NCI-H128 (cell line): Measurements from ENCODE around the gene RND1.

Experiments
- DNase-seq: peaks from one replicate; lab custom pipeline; 2025; ENCODE audit not compliant: unreplicated experiment; lab: John Stamatoyannopoulos, UW

Gene RND1

GRCh38 chr12:48813465-48814261 lies 52.0 kb downstream of the RND1 start:
- no peak for DNase-seq

DNA sequence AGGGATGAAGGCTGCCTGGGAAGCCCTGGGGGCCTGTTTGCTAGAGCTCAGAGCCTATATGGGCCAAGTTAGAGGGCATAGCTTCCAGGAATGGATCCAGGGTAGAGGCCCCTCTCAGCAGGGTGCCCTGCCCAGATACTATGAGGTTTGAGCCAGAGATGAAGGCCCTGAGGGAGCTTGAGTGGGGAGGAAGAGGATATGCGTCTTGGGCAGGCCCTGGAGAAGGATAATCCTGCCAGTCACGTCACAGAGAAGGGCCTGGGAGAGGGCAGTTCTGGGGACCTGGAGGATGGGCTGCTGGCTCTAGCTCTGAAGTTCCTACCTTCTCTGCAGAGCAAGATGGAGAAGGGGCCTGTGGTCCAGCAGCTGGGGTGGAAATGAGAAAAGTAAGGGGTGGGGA lies 53.3 kb downstream of the RND1 start:
- no peak for DNase-seq

DNA sequence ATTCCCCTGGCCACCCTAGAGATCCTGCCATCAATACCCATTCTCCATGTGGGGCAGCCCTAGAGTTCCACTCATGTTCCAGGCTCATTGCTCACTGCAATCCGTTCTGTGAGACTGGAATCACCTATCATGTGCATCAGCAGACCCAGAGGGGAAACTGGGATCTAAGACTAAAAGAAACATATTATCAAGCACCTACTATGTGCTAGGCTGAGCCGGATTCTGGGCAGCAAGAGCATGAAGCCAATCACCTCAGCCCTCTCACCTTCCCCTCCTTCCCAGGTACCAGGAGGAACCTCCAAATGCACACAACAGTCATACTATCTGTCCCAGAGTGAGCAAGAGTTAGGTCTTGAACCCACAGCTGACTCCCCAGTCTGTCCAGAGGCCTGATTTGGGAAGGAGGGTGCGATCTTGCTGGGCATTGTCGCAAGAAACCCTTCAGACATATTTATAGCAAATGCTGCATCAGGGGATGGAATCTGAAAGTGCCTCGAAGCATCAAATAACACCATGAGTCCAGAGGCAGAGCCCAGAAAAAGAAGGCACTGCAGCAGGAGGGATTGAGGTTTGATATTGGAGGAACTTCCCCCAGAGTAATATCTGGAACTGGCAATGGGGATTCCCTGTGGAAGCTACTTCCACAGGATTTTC lies 54.1 kb downstream of the RND1 start:
- no peak for DNase-seq

DNA sequence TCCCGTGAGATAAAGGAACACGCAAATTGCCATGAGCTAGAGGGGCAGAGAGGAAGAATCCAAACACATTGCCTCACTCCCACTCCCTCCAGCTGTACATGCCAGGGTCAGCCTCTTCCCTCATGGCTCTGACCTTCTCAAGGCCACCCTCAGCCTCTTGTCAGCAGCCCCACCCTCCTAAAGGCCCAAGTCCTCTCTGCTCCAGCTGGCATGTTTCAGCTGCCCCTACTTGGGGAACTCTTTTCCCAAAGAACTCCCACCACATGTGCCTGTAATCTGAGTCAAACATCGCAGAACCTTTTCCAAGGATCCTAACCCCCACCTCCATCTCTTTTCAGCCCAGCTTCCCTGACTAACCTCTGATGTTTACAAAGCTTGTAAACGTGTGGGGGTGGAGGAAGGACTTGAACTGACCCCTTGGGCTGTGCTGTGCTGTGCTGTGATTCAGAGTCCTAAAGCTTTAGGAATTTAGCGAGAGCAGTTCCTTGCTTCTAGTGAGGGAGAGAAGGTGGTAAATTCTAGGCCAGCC lies 54.7 kb downstream of the RND1 start:
- no peak for DNase-seq

GRCh38 chr12:48807981-48808380 lies 57.7 kb downstream of the RND1 start:
- DNase-seq = no peak
